Motor neuron (in vitro differentiated cells): ENCODE measurements around the gene OR4S1. TPM values are rescaled to one million over a fixed set of nuclear protein-coding genes. Genes with fewer than 3 reads are reported as not detected.
A peak's percentile ranks its signal among the peaks of the same experiment; 100 is the strongest.
"Not testable (repeated sequence)": the region's sequence is repeated elsewhere in the genome, so short reads cannot be mapped to it uniquely, and the experiment has no call there.

Experiments used
- ATAC-seq, 8 experiments: fragments of 200-7000 bp; cut with Tn5 transposase; replicated peaks in 6 of 8; 2 replicates each; pipeline ENCODE4 v1.8.0; 2021; ENCODE audit warnings: mild to moderate bottlenecking in 8 of 8, moderate library complexity in 8 of 8
- H3K27ac ChIP-seq, 2 donors: fragments of 250-450 bp; sonication (Bioruptor Pico); 2 replicates each; pipeline ENCODE4 v1.9.0; 2021; ENCODE audit warnings: antibody characterized with exemption in 2 of 2, mild to moderate bottlenecking in 2 of 2, moderate library complexity in 1 of 2
- H3K4me1 ChIP-seq, 2 donors: fragments of 250-450 bp; sonication (Bioruptor Pico); replicated peaks in 1 of 2; 2 replicates each; pipeline ENCODE4 v1.6.1; 2021; ENCODE audit warnings: antibody characterized with exemption in 2 of 2, mild to moderate bottlenecking in 2 of 2, moderate library complexity in 1 of 2
- H3K4me3 ChIP-seq, 5 donors: fragments of 250-450 bp; sonication (Bioruptor Pico); 2 replicates each; pipeline ENCODE4 v1.9.0; 2021; ENCODE audit warnings: antibody characterized with exemption in 5 of 5, mild to moderate bottlenecking in 5 of 5, moderate library complexity in 4 of 5
- whole genome bisulfite sequencing, 10 experiments: fragments of 450-650 bp; shearing (Covaris generic); methylation state at CpG; one replicate each; pipeline ENCODE4 v1.0.0; 2022; 5-methylcytosine and 5-hydroxymethylcytosine counted together
- in situ Hi-C, 9 experiments: fragments of 400-800 bp; cut with MboI; loops; one replicate each; pipeline ENCODE4 v1.15.0; 2021; ENCODE audit warnings: low sequenced_read_pairs in 9 of 9, low pct_unique_long_range_greater_than_20kb in 2 of 9; ENCODE audit not compliant: unreplicated experiment in 9 of 9
- total RNA-seq, 8 experiments: library from RNA; unstranded; fragments of 300-600 nt; gene quantifications; 2 replicates each; pipeline versions ENCODE4 v1.2.3 to v1.2.4, GENCODE V29; 2022

Gene OR4S1
- under 1 TPM in 1 of 8 experiments, not detected in 7; 0.76 TPM for total RNA-seq

GRCh38 chr11:48305923-48306322 lies at the start of gene OR4S1:
Gene OR4S1 (plus strand): TSS chr11:48306223. CDS start chr11:48306223, 0 bp downstream.
- ATAC-seq, result no peak
- 20 to 22% methylated on average over 1 of the region's 1 CpG; no CpG with 5 or more reads in 8 of the 10 experiments for WGBS, 10 experiments

GRCh38 chr11:48261600-48261999 lies 44.4 kb upstream of the OR4S1 start:
- in situ Hi-C loops, result no loop called here
- 0 to 95% (median 25%) methylated on average over 1 to 2 of the region's 2 CpGs; no CpG with 5 or more reads in 1 of the 10 experiments for WGBS, 10 experiments

More at GRCh38 chr11:48305923-48306322, at the start of gene OR4S1:
- H3K4me3 ChIP-seq, result no peak within 1 kb of the TSS
- in situ Hi-C loops, result no loop called here
- H3K4me1 ChIP-seq, result no peaks in the 10 kb centered on the region
- no peak within 1 kb of the TSS for H3K27ac ChIP-seq

DNA sequence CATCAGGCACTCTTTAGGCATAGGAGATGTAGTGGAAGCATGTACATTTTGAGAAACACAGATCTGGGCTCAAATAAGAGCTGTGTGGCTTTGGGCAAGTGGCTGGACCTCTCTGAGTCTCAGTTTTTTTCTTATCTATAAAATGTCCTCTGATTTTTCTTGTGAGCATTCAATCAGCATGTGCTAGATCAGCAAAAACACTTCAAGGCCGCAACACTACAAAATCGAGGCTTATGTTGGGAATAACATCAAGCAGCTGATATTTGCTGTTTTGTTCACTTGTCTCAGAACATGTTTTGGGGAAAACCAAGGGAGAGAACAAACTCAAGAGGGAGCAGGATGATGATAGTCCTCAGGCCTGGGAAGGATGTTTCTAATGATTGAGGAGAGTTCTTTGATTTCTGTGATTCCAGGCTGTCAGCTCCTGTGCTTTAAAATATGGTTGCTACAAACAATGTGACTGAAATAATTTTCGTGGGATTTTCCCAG lies 42.6 kb upstream of the OR4S1 start, which contains the start of gene OR4X1:
Gene OR4X1 (plus strand): TSS at position 439 of the 489 bp plus-strand sequence. CDS start 0 bp downstream, at position 439.
- ATAC-seq, result no peak
- Histone ChIP-seq H3K4me3 (no peak within 1 kb of the TSS), H3K4me1 (no peaks in the 10 kb centered on the region), H3K27ac (no peak within 1 kb of the TSS)
- in situ Hi-C loops, result no loop called here
- WGBS, 10 experiments, result 0 to 71% (median 0%) methylated on average over 1 to 3 of the region's 3 CpGs; no CpG with 5 or more reads in 2 of the 10 experiments

More at GRCh38 chr11:48261600-48261999, 44.4 kb upstream of the OR4S1 start:
- H3K4me3 ChIP-seq, result no peak overlapping the region
- no peak overlapping the region for H3K27ac ChIP-seq
- no peaks in the 10 kb centered on the region for H3K4me1 ChIP-seq
- no peak for ATAC-seq

DNA sequence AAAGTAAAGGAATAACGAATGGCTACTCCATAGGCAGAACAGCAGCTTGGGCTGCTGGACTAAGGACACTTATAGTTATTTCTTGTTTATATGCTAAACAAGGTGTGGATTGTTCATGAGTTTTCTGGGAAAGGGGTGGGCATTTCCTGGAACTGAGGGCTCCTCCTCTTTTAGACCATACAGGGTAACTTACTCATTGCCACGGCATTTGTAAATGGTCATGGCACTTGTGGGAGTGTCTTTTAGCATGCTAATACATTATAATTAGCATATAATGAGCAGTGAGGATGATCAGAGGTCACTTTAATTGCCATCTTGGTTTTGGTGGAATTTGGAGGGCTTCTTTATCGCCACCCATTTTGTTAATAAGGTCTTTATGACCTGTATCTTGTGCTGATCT lies 35.4 kb upstream of the OR4S1 start:
- Histone ChIP-seq H3K27ac (no peak overlapping the region), H3K4me3 (no peak overlapping the region), H3K4me1 (no peaks in the 10 kb centered on the region)
- 0 to 71% (median 5%) methylated on average over 1 to 3 of the region's 3 CpGs; no CpG with 5 or more reads in 5 of the 10 experiments for WGBS, 10 experiments
- in situ Hi-C loops, result no loop called here
- peak in 2 of 8 experiments; percentile 81 to 88 for ATAC-seq

- no peak for ATAC-seq
- 33% methylated on average over 1 of the region's 1 CpG; no CpG with 5 or more reads in 8 of the 10 experiments for WGBS, 10 experiments
- in situ Hi-C loops, result no loop called here
These were observed 33.4 kb upstream of the OR4S1 start for GRCh38 chr11:48272606-48273005.

GRCh38 chr11:48307760-48308386 lies 1.9 kb downstream of the OR4S1 start:
- Histone ChIP-seq H3K4me1 (no peaks in the 10 kb centered on the region), H3K27ac (no peak overlapping the region), H3K4me3 (no peak overlapping the region)
- peak in 4 of 8 experiments; percentile 24 to 90 (median 84) for ATAC-seq
- in situ Hi-C loops, result no loop called here
- WGBS, 10 experiments, result 0 to 50% (median 22%) methylated on average over 2 to 5 of the region's 5 CpGs

More at GRCh38 chr11:48272606-48273005, 33.4 kb upstream of the OR4S1 start:
- Histone ChIP-seq H3K4me3 (no peak overlapping the region), H3K27ac (no peak overlapping the region), H3K4me1 (no peaks in the 10 kb centered on the region)

DNA sequence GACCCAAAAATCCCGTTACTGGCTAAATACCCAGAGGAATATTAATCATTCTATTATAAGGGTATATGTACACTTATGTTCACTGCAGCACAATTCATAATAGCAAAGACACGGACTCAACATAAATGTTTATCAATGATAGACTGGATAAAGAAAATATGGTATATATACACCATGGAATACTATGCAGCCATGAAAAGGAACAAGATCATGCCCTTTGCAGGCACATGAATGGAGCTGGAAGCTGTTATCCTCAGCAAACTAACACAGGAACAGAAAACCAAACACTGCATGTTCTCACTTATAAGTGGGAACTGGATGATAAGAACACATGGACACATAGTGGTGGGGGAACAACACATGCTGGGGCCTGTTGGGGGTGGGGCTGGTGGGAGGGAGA lies 7.6 kb downstream of the OR4S1 start:
- 0 to 75% (median 35%) methylated on average over 1 to 2 of the region's 2 CpGs; no CpG with 5 or more reads in 2 of the 10 experiments for WGBS, 10 experiments

DNA sequence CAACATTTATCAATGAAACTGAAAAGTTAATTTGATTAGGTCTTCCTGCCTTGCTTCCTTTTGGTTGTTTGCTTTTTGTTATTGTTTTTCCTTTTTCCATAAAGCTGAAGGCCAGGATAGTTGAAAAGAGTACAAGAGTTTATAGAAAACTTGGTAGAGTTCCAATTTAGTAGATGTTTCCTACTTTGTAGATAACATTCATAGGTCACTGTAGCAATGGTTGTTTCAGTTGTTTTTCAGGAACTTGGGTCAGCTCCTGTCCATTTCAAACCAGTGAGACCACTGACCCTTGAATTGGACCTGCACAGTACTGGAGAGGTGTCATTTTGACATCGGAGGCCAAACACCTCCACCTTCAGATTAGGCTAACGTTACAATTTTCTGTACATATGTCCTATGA lies 13.8 kb downstream of the OR4S1 start:
- WGBS, 10 experiments, result 0 to 100% (median 86%) methylated on average over 1 to 2 of the region's 2 CpGs; no CpG with 5 or more reads in 5 of the 10 experiments

More for the DNA sequence above, 7.6 kb downstream of the OR4S1 start:
- in situ Hi-C loops, H3K4me1 ChIP-seq, ATAC-seq, H3K4me3 ChIP-seq, H3K27ac ChIP-seq: not testable (repeated sequence)

GRCh38 chr11:48324620-48325019 lies 18.6 kb downstream of the OR4S1 start, which contains the start of gene OR4C3:
Gene OR4C3 (plus strand): TSS chr11:48324920. CDS start chr11:48325022, 102 bp downstream.
- ATAC-seq, in situ Hi-C loops, H3K27ac ChIP-seq, H3K4me1 ChIP-seq, H3K4me3 ChIP-seq: not testable (repeated sequence)

More for the DNA sequence above, 13.8 kb downstream of the OR4S1 start:
- ATAC-seq, H3K4me1 ChIP-seq, H3K4me3 ChIP-seq, in situ Hi-C loops, H3K27ac ChIP-seq: not testable (repeated sequence)

GRCh38 chr11:48341466-48341865 lies 35.4 kb downstream of the OR4S1 start:
- Histone ChIP-seq H3K27ac (no peak overlapping the region), H3K4me1 (no peaks in the 10 kb centered on the region), H3K4me3 (no peak overlapping the region)
- no peak for ATAC-seq
- in situ Hi-C loops, result no loop called here
- 0 to 74% (median 20%) methylated on average over 1 to 2 of the region's 2 CpGs; no CpG with 5 or more reads in 2 of the 10 experiments for WGBS, 10 experiments

DNA sequence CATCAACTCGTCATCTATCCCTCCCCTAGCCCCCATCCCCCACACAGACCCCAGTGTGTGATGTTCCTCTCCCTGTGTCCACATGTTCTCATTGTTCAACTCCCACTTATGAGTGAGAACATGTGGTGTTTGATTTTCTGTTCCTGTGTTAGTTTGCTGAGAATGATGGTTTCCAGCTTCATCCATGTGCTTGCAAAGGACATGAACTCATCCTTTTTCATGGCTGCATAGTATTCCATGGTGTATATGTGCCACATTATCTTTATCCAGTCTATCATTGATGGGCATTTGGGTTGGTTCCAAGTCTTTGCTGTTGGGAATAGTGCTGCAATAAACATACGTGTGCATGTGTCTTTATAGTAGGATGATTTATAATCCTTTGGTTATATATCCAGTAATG lies 36.5 kb downstream of the OR4S1 start:
- in situ Hi-C loops, ATAC-seq, H3K4me3 ChIP-seq, H3K27ac ChIP-seq, H3K4me1 ChIP-seq: not testable (repeated sequence)
- WGBS, 10 experiments, result 0 to 71% (median 20%) methylated on average over 1 to 2 of the region's 2 CpGs; no CpG with 5 or more reads in 5 of the 10 experiments

DNA sequence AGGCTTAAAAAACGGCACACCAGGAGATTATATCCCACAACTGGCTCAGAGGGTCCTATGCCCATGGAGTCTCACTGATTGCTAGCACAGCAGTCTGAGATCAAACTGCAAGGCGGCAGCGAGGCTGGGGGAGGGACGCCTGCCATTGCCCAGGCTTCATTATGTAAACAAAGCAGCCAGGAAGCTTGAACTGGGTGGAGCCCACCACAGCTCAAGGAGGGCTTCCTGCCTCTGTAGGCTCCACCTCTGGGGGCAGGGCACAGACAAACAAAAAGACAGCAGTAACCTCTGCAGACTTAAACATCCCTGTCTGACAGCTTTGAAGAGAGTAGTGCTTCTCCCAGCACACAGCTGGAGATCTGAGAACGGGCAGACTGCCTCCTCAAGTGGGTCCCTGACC lies 40.3 kb downstream of the OR4S1 start:
- in situ Hi-C loops, H3K27ac ChIP-seq, ATAC-seq, H3K4me3 ChIP-seq, H3K4me1 ChIP-seq: not testable (repeated sequence)
- WGBS, 10 experiments, result 80% methylated on average over 1 of the region's 5 CpGs; no CpG with 5 or more reads in 9 of the 10 experiments

GRCh38 chr11:48354013-48354412 lies 48.0 kb downstream of the OR4S1 start:
- 20 to 80% (median 61%) methylated on average over 2 to 4 of the region's 4 CpGs; no CpG with 5 or more reads in 3 of the 10 experiments for WGBS, 10 experiments
- in situ Hi-C loops, result no loop called here
- H3K4me1 ChIP-seq, result no peaks in the 10 kb centered on the region
- no peak overlapping the region for H3K27ac ChIP-seq
- H3K4me3 ChIP-seq, result no peak overlapping the region
- ATAC-seq, result no peak
